SK-N-MC (cell line): Measurements from ENCODE around the gene VSIG4.

ENCODE experiments used
- DNase-seq: peaks from one replicate; pipeline ENCODE4 v3.0.0-alpha.2; 2011; ENCODE audit warnings: low read depth, low spot score
- H3K27ac ChIP-seq: fragments of 200-600 bp; sonication (generic); 2 replicates; pipeline ENCODE4 v1.5.1; 2016; ENCODE audit warnings: mixed run types
- H3K36me3 ChIP-seq: fragments of 200-600 bp; sonication (generic); 2 replicates; pipeline ENCODE4 v1.6.1; 2017; ENCODE audit warnings: antibody characterized with exemption, low read length, mixed read lengths; ENCODE audit not compliant: insufficient read depth
- H3K4me3 ChIP-seq: fragments of 200-600 bp; sonication (generic); 2 replicates; pipeline ENCODE4 v1.5.1; 2016
- H3K9ac ChIP-seq: fragments of 200-600 bp; sonication (generic); 2 replicates; pipeline ENCODE4 v1.8.0; 2017; ENCODE audit warnings: mixed run types, mixed read lengths; ENCODE audit not compliant: insufficient read length
- H3K9me3 ChIP-seq: fragments of 200-600 bp; sonication (generic); 2 replicates; pipeline ENCODE4 v1.6.1; 2017; ENCODE audit warnings: low read depth, mild to moderate bottlenecking, antibody characterized with exemption, low read length, moderate library complexity, mixed read lengths
- EZH2 ChIP-seq: fragments of 200-600 bp; sonication (generic); IDR thresholded peaks from one replicate; pipeline ENCODE4 v1.6.1; 2017; ENCODE audit warnings: antibody characterized with exemption
- FOXP2 ChIP-seq: optimal IDR thresholded peaks from 2 replicates; pipeline ENCODE3; 2011; ENCODE audit warnings: mild to moderate bottlenecking, moderate library complexity; ENCODE audit not compliant: insufficient read depth; ENCODE audit errors: extremely low read length, control extremely low read depth
- POLR2AphosphoS5 ChIP-seq: IDR thresholded peaks from 2 replicates; pipeline ENCODE4 v1.6.1; 2012; ENCODE audit warnings: mild to moderate bottlenecking, low read depth, low read length, borderline replicate concordance

Gene VSIG4

DNA sequence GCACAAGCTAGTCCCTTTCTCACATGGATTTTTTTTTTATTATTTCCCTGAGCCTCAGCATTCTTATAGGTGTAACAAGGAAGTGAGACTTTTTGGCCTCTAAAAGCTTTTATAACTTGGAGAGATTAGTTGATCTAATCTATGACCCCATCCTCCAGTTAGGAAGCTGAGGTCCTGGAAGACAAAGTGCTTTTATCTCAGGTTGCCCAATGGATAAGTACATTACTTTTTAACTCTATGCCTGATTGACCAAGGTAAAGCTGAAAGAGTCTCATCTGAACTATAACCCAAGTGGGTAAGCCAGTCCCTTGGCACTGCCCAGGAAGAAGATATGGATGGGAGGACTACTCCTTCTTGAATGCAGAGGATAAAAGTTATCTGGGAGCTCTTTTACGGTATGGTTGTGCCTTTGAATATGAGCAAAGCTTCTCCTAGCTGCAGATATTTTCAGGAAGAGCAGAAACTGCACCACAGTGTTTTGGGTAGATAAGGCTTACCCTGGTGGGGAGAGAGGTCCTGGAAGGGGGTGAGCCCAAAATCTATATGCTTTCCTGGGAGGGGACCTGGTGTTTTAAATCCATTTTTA lies 40.2 kb downstream of the VSIG4 start:
- no peaks in the 10 kb centered on the region for H3K9me3 ChIP-seq
- TF ChIP-seq POLR2AphosphoS5 (no peak), EZH2 (no peak), FOXP2 (no peak)
- no peak overlapping the region for H3K4me3 ChIP-seq
- no peaks in the 10 kb centered on the region for H3K36me3 ChIP-seq
- H3K27ac ChIP-seq = no peak overlapping the region
- H3K9ac ChIP-seq = no peak overlapping the region
- DNase-seq = no peak

DNA sequence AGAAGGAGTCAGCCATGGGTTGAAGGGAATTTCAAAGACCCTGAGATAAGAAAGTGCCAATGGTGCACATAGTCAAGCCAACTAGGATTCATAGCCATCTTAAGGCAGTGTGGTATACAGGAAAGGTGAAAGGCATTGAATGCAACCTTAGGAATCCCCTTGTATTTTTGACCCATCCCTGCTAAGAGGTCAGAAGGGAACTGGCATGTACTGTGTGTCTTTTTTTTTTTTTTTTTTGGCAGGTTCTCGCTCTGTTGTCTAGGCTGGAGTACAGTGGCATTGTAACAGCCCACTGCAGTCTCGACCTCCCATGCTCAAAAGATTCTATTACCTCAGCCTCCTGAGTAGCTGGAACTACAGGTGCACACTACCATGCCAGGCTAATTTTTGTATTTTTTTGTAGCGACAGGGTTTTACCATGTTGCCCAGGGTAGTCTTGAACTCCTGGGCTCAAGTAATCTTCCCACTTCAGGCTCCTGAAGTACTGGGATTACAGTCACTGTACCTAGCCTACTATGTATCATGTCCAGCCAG lies 40.8 kb downstream of the VSIG4 start:
- Histone ChIP-seq H3K36me3 (no peaks in the 10 kb centered on the region), H3K4me3 (no peak overlapping the region), H3K27ac (no peak overlapping the region), H3K9ac (no peak overlapping the region), H3K9me3 (no peaks in the 10 kb centered on the region)
- TF ChIP-seq POLR2AphosphoS5 = no peak
- no peak for TF ChIP-seq FOXP2
- TF ChIP-seq EZH2 = no peak
- DNase-seq = no peak

DNA sequence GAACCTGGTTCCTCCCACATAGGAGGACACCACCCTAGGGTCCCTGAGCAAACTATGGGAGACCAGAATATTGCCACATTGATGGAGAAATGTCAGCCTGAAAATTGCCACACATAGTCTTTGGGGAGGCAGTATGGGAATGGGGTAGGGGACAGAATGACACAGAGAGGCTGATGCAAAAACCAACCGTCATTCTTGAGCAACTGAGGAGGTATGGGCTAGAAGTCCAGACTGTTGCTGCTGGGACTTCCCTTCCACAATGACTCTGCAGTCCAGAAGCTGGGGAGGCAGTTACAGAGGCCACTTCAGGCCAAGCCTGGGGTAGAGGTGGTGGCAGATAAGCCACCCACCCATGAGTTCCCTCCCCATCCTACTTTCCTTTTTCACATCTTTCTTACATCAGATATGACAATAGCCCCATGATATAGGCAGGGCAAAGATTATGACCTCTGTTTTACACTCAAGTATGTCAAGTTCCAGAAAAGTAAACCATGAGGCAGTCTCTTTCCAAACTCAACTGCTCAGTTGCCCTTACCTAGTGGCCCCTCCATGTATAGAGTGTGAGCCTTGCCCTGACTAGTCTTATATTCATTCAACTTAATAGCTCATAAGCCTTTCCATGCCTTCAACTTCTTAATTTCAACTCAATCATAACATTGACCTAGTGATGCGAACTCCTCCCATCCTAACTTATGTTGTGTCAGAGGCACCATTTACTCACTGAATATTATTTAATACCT lies 41.7 kb downstream of the VSIG4 start:
- DNase-seq = no peak
- TF ChIP-seq EZH2 (no peak), FOXP2 (no peak), POLR2AphosphoS5 (no peak)
- Histone ChIP-seq H3K9ac (no peak overlapping the region), H3K4me3 (no peak overlapping the region), H3K27ac (no peak overlapping the region), H3K9me3 (no peaks in the 10 kb centered on the region), H3K36me3 (no peaks in the 10 kb centered on the region)

- Histone ChIP-seq H3K9me3 (no peaks in the 10 kb centered on the region), H3K4me3 (no peak overlapping the region), H3K9ac (no peak overlapping the region), H3K36me3 (no peaks in the 10 kb centered on the region), H3K27ac (no peak overlapping the region)
- DNase-seq = no peak
- TF ChIP-seq EZH2 (no peak), POLR2AphosphoS5 (no peak), FOXP2 (no peak)
Observed at GRCh38 chrX:65994519-65995506, 45.1 kb downstream of the VSIG4 start.

- no peak for DNase-seq
- Histone ChIP-seq H3K36me3 (no peaks in the 10 kb centered on the region), H3K4me3 (no peak overlapping the region), H3K27ac (no peak overlapping the region), H3K9ac (no peak overlapping the region), H3K9me3 (no peaks in the 10 kb centered on the region)
- TF ChIP-seq POLR2AphosphoS5 = no peak
- TF ChIP-seq FOXP2 = no peak
- TF ChIP-seq EZH2 = no peak
Observed at GRCh38 chrX:65993915-65994460, 45.9 kb downstream of the VSIG4 start.

GRCh38 chrX:65993332-65993731 lies 46.5 kb downstream of the VSIG4 start:
- Histone ChIP-seq H3K27ac (no peak overlapping the region), H3K4me3 (no peak overlapping the region), H3K9me3 (no peaks in the 10 kb centered on the region), H3K36me3 (no peaks in the 10 kb centered on the region), H3K9ac (no peak overlapping the region)
- DNase-seq = no peak
- TF ChIP-seq POLR2AphosphoS5 (no peak), EZH2 (no peak), FOXP2 (no peak)

DNA sequence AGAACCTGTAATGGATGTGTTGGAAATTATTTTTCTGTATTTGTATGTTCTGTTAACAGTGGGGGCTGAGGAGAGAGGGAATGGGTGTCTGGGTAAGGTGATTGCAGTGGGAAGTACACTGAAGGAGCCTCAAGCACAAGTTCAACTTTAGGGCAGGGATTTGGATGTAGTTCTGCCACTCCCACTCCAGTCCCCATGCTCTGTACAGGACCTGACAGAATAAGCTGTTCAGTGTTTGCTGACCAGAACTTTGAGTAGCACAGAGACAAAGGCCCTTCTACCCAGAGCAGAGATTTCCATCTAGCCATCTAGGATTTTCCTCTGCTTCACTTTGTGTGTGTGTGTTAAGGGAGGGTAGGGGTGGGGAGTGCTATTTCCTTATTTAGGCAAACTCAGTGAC lies 49.2 kb downstream of the VSIG4 start:
- H3K4me3 ChIP-seq = no peak overlapping the region
- H3K36me3 ChIP-seq = no peaks in the 10 kb centered on the region
- H3K9me3 ChIP-seq = no peaks in the 10 kb centered on the region
- no peak for DNase-seq
- no peak overlapping the region for H3K27ac ChIP-seq
- no peak overlapping the region for H3K9ac ChIP-seq
- no peak for TF ChIP-seq POLR2AphosphoS5
- no peak for TF ChIP-seq EZH2
- TF ChIP-seq FOXP2 = no peak
